Measurements from ENCODE around the gene ZNF394. TPM values are rescaled to one million over a fixed set of nuclear protein-coding genes. Genes with fewer than 3 reads are reported as not detected.

Gene ZNF394
- total and polyA plus RNA-seq, 2 donors (not counting 3 experiments of a cell fraction or from before 2014, with no cell fraction given): 8.6 to 22.8 TPM

DNA sequence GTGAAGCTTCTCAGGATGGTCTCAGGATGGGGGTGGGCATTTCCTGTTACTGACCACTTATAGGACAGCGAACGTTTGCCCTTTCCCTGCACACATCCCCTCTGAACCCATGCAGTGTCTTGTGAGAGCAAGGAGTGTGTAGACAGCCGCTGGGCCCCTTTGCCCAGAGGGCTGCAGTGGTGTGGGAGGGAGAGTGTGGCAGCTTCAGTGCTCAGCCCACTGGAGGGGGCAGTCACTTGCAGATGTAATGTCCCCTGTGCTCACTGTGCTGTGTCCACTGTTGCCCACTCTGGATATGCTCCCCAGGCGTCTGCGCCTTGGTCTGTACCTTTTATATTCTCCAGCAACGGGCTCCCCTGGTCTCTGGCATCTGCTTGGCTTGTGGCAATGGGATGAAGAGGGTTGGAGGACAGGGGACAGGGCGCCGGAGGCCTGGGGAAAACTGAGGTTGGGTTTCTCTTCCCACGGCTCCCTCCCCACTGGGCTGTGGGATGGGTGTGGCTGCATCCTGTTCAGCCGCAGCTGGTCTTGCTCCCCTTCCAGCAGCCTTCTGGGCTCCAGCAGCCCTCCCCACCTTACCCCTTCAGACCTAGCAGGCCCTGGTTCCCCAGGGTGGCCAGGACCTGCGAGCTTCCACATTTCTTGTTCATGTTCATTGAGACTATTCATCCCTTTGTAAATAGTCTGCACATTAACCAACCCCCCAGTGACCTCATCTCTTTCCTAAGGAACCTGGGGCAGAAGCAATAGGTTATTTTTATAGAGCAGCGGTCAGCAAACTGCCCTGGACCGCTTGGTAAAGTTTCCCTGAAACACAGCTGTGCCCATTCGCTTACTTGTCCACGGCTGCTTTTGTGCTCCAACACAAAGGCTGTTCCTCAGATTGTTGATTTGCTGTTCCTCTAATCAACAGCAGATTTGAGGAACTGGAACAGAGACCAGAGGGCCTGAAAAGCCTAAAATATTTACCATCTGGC, 21.3 kb downstream of the ZNF394 start:
- Histone ChIP-seq H3K9me3 (replicated peaks; ENCODE audit: control insufficient read depth, insufficient read depth, low read length) (no peaks in the 10 kb centered on the region), H2AFZ (ENCODE audit: low read depth, low read length) (no peak overlapping the region), H3K36me3 (ENCODE audit: control insufficient read depth in 2 of 2, extremely low read depth in 1 of 2, insufficient read depth in 2 of 2, low read length in 2 of 2) (peaks cover 0 to under 1% of the 10 kb centered on the region in 2 experiments), H3K4me2 (ENCODE audit: insufficient read depth, low read length) (no peak overlapping the region), H3K27me3 (ENCODE audit: control insufficient read depth in 2 of 2, insufficient read depth in 2 of 2, low read length in 2 of 2) (no peaks in the 10 kb centered on the region), H3K4me3 (replicated peaks in 1 of 3; ENCODE audit: insufficient read depth in 1 of 3, low read depth in 1 of 3, low read length in 3 of 3) (no peak overlapping the region), H3K27ac (ENCODE audit: insufficient read depth, low read depth, low read length) (no peak overlapping the region), H4K20me1 (replicated peaks; ENCODE audit: control insufficient read depth, extremely low read depth, insufficient read depth, low read length) (no peaks in the 10 kb centered on the region), H3K79me2 (ENCODE audit: control insufficient read depth, insufficient read depth, low read length) (peaks cover 41% of the 10 kb centered on the region), H3K4me1 (ENCODE audit: control insufficient read depth, extremely low read depth, insufficient read depth, low read length) (peaks cover 4% of the 10 kb centered on the region), H3K9me1 (replicated peaks; ENCODE audit: control insufficient read depth, extremely low read depth, insufficient read depth, low read length) (no peaks in the 10 kb centered on the region), H3K9ac (replicated peaks; ENCODE audit: extremely low read depth, insufficient read depth, low read length) (no peak overlapping the region)
- DNase-seq (ENCODE audit: low read depth, low spot score) (no peak), FAIRE-seq (no peak)
- POLR2A ChIA-PET: no interaction called here
- dilution Hi-C loops (cut with MboI; ENCODE audit: extremely low pct_ligation_motif_present, low sequenced_read_pairs) (no loop called here), intact Hi-C loops (cut with micrococcal nuclease) (no loop called here)
- CTCF ChIA-PET: interaction anchor here (1.4 kb wide), 1 partner anchor 12 kb away, joined by 5 read pairs; no protein-coding TSS in a partner anchor
- BruUV-seq (replicated peaks): no TSS peak
- TF ChIP-seq GATA2 (IDR thresholded peaks at IDR 0.05; ENCODE audit: insufficient read depth, insufficient read length, low read depth, low read length): no peak
- no peak for TF ChIP-seq MYC (IDR thresholded peaks at IDR 0.05; ENCODE audit: low read depth, low read length)
- TF ChIP-seq POLR2A (IDR thresholded peaks at IDR 0.05; ENCODE audit: low read depth, low read length): no peak
- TF ChIP-seq POLR2AphosphoS5 (IDR thresholded peaks at IDR 0.05; ENCODE audit: insufficient read depth, low read depth, low read length): no peak
- TF ChIP-seq, protein P1, sequence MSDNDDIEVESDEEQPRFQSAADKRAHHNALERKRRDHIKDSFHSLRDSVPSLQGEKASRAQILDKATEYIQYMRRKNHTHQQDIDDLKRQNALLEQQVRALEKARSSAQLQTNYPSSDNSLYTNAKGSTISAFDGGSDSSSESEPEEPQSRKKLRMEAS (IDR thresholded peaks at IDR 0.05; ENCODE audit: insufficient read depth, insufficient read length): no peak
- no peak for TF ChIP-seq FOS (IDR thresholded peaks at IDR 0.05; ENCODE audit: borderline replicate concordance, insufficient read depth, low read length)
- no peak for TF ChIP-seq EZH2 (IDR thresholded peaks at IDR 0.05; ENCODE audit: borderline replicate concordance, low read depth, low read length, severe bottlenecking)
- TF ChIP-seq, protein P2, sequence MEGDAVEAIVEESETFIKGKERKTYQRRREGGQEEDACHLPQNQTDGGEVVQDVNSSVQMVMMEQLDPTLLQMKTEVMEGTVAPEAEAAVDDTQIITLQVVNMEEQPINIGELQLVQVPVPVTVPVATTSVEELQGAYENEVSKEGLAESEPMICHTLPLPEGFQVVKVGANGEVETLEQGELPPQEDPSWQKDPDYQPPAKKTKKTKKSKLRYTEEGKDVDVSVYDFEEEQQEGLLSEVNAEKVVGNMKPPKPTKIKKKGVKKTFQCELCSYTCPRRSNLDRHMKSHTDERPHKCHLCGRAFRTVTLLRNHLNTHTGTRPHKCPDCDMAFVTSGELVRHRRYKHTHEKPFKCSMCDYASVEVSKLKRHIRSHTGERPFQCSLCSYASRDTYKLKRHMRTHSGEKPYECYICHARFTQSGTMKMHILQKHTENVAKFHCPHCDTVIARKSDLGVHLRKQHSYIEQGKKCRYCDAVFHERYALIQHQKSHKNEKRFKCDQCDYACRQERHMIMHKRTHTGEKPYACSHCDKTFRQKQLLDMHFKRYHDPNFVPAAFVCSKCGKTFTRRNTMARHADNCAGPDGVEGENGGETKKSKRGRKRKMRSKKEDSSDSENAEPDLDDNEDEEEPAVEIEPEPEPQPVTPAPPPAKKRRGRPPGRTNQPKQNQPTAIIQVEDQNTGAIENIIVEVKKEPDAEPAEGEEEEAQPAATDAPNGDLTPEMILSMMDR (IDR thresholded peaks at IDR 0.05; ENCODE audit: extremely low read depth in 1 of 2, insufficient read depth in 1 of 2, low read depth in 1 of 2, low read length in 2 of 2): no peak
